ENCODE data around the gene C9orf152.
"Not testable (repeated sequence)": the region's sequence is repeated elsewhere in the genome, so short reads cannot be mapped to it uniquely, and the experiment has no call there.

C9orf152 gene, protein sequence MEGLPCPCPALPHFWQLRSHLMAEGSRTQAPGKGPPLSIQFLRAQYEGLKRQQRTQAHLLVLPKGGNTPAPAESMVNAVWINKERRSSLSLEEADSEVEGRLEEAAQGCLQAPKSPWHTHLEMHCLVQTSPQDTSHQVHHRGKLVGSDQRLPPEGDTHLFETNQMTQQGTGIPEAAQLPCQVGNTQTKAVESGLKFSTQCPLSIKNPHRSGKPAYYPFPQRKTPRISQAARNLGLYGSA

DNA sequence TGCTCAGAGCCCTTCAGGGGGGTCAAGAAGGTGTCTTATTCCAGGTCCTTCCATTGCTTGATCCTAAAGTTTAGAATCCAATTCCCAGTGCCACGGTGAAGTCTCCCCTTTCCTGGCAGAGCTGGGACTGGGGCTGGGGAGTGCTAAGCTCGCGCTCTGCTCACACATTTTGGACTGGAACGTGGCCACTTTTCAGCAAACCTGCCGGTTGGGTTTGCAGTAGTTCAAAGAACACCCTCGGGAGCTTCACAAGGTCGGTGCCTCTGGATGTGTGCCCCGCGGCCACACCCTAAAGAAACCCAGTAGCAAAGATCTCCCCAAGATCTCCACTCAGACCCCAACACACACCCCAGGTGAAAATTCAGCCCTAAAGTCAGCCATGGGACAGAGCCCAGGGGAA lies at the start of gene C9orf152:
C9orf152 (minus strand) TSS at position 129 of the 400 bp plus-strand sequence. CDS start 580 bp downstream, outside the sequence.
- no peak for DNase-seq (ENCODE audit: low read depth)

DNA sequence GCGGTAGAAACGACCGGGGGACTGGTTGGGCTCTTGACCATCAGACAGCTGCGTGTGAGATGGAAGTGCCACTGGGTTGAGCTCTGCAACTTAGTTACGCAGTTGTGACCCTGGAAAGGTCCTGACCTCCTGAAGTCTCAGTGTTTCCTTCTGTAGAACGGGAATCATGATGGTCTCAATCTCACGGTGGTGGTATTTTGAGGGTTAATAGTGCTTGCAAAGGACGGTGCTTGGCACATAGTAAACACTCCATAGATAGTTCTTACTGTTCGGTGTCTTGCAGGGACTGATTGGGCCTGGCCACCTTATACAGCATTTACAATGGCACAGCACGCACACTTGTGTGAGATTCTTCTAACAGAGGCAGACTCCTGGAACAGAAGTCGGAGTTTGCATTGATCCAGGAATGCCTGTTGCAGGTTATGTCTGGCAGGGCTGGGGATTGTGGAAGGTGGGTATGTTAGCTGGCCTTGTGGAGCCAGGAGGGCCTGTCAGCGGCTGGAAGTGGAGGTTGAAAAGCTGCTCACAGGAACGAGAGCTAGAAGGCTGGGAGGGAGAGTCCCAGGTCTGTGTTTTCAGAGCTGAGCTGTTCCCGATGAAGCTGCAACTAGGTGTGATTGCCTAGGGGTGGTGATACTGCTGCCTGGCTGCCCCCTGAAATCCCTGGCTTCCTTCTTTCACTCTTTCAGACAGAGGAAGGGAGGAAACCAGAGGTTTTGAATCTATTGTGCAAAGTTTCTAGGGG lies 49.3 kb upstream of the C9orf152 start:
- peak; percentile 38 for DNase-seq (ENCODE audit: low read depth)

DNA sequence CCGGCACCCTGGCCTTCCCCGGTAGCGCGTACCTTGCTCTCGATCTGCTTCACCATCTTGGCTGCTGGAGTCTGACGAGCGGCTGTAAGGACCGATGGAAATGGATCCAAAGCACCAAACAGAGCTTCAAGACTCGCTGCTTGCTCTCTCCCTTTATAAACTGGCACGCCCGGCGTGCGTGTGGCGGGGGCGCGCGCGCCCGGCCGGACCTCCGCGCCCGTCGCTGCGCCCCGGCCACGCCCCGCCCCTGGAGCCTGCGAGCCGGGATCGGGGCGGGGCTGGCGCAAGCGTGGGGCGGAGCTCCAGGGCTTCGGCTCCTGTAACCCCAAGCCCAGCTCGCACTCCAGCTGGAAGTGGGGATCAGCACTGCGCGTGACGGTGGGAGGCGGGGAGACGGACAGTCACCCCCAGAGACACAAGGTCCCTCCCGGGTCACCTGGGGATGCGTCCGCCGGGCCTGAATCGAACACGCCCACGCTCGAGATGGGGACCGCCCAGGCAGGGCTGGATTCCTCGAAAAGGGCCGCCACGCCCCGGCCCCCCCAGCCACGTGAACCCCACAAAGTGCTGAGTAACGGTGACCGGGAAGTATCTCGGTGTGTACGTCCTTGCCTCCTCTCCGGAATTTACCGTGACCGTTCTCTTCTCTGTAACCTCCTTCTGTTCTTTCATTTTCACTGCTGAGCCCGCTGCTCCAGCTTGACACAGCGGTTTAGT lies 48.6 kb upstream of the C9orf152 start, which contains the start of gene TXN:
TXN (minus strand) TSS at position 128 of the 717 bp plus-strand sequence; CDS start at position 56, 72 bp downstream.
- peak; percentile 94 for DNase-seq (ENCODE audit: low read depth)

DNA sequence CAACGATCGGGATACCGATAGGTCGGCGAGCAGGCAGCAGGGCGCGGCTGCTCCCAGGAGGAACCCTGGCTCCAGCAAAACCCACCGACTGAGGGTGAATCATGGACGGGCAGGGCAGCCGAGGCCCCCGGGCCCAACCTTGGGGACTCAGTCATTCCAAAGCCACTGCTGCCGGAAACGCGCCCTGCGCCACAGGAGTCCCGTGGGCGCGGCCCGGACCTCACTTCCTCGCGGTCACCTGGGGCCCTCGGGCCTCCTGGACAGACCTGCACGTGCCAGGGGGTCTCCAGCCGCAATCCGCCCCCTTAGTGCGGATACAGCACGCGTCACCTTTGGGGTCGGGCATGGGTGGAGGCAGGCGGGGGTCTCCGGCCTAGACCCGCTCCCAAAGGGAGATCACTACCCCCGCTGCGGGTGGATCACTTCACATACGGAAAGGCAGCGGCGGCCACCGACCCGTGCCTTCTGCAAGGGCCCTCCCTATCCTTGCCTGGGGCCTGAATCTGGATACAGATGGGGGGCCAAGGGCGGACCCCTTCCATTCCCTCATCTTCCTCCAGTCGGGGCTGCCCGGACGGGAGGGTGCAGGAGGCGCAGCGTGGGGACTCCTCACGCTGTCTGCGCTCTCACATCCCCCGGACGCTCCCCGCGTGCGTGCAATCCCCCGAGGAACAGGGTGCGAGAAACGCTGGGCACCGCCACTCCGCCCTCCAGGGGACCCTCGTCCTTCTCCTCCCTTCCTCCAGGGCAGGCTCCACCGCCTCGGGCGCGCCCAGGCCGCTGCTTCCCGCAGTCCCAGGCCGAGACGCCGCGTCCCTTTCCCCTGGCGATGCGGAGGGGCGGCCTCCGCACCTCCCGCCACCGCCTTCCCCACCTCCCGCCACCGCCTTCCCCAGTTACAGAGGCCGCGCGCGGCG lies 47.8 kb upstream of the C9orf152 start:
- peak; percentile 53 for DNase-seq (ENCODE audit: low read depth)

DNA sequence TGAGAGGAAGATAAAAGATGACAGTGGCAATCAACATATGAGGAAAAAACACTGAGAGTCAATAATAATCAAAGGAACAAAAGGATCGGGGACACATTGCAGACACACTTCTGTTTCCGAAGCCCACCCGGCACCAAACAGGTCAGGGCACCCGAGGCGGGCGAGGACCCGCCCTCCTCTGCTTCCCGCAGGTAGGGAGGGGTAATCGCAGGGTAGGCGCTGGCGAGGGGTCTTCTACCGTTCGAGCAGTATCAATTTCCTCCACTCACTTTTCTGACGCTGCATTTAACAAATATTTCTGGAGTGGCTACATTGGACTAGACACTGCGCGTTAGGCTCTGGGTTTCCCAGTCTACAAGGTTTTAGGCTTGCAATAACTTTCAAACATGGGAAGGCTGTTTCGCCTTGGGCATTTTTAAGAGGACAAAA lies 47.1 kb upstream of the C9orf152 start:
- no peak for DNase-seq (ENCODE audit: low read depth)

DNA sequence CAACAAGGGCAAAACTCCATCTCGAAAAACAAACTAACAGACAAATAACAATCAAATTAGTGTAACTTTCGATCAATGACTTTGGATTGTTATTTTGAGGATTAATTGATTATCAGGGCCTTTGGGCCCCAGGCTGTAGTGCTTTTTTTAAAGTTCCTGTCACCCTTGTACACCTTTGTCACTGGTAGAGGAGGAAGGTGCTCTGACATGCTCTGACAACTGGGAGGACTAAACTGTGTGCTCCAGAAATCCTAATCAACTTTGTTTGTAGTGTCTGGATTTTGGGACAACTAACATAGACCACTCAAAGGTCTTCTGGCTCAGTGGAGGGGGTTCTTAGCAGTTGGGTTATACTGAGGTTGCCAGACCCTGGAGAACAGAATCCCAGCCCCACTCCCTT lies 46.5 kb upstream of the C9orf152 start:
- DNase-seq (ENCODE audit: low read depth) = no peak

DNA sequence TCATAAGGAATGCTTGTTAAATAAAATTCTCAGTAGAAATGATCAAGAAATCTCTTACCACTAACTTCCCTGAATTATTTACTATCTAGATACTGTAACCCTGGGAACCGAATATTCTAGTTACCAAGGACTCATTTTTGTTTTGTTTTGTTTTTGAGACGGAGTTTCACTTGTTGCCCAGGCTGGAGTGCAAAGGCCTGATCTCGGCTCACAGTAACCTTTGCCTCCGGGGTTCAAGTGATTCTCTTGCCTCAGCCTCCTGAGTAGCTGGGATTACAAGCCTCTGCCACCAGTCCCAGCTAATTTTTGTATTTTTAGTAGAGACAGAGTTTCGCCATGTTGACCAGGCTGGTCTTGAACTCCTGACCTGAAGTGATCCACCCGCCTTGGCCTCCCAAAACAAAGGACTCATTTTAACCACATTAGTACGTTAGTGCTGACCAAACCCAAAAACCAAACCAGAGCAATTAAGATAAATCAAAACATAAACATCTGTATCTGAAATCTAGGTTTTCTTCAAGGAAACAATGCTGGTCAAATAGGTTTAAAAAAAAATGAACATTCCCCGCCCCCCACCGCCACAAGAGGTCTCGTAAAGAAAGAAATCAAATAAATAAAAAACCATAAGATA lies 44.7 kb upstream of the C9orf152 start:
- DNase-seq (ENCODE audit: low read depth) = no peak

DNA sequence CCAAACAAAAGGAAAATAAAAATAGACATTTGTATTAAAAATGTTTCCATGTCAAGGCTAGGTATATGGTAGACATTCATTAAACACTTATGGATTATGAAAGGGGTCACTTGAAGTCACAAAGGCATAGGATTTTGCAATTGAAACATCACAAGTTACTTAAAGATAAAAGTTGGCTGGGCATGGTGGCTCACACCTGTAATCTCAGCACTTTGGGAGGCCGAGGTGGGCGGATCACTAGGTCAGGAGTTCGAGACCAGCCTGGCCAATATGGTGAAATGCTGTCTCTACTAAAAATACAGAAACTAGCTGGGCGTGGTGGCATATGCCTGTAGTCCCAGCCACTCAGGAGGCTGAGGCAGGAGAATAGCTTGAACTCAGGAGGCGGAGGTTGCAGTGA lies 43.8 kb upstream of the C9orf152 start:
- not testable (repeated sequence) for DNase-seq (ENCODE audit: low read depth)

DNA sequence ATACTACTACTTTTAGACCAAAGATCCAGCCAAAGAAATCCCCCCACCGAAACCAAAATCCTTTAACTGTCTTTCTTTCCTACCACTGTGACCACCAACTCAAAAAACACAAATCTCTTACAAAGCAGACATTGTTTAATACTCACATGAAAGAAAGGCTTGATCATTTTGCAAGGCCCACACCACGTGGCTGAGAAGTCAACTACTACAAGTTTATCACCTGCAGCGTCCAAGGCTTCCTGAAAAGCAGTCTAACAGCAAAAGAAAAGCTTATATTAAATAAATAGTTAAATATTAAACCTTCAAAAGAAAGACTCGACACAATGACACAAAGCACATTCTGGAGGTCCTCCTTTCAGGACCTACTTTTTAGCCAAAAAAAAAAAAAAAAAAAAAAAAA lies 43.3 kb upstream of the C9orf152 start:
- DNase-seq (ENCODE audit: low read depth) = no peak

DNA sequence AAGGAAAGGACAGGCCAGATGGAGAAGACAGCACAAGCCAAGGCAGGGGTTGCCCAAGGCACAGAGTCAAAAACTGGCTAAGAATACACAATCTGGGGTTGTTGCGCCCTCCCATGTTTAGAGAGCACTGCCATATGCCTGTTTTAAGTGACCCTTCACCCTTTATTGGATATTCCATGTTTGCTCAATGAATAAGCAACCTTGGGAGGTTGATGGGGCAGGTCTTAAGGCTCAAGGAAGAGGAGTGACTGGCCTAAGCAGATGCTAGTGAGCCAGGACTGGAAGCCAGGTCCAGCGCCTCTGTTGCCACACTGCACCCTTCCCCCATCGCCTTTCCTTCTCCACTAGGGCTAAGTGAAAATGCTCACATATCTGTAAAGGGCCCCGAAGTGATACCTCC lies 41.6 kb upstream of the C9orf152 start:
- DNase-seq (ENCODE audit: low read depth) = no peak

DNA sequence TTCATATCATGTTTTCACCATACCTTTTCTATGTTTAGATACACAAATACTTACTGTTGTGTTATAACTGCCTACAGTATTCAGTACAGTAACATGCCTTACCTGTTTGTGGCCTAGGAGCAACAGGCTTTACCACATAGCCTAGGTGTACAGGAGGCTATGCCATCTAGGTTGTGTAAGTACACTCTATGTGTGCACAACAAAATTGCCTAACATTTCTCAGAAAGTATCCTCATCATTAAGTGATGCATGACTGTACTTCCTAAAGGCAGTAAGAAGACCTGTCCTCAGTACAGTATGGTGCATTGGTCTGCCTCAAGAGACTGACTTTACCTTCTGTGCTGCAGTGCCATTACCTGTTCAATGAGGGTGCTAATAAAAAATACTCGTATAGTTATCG lies 40.4 kb upstream of the C9orf152 start:
- no peak for DNase-seq (ENCODE audit: low read depth)

DNA sequence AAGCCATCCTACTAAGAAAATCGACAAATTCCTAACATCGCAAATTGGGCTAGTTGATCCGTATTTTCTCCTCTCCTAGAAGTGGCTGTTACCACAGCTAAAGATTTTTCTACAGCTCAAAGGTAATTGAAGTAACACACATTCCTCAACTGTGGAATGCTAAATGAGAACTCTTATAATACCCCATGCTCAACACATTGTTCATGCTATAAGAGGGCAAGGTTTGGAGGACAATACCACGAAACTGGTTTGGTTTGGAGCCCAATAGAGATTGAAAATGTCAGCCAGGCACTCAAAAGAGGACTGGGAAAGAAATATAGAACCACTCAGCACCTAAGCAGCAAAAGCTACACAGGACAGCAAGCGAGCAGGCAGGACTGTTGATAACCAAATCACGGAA lies 38.3 kb upstream of the C9orf152 start:
- DNase-seq (ENCODE audit: low read depth) = no peak

DNA sequence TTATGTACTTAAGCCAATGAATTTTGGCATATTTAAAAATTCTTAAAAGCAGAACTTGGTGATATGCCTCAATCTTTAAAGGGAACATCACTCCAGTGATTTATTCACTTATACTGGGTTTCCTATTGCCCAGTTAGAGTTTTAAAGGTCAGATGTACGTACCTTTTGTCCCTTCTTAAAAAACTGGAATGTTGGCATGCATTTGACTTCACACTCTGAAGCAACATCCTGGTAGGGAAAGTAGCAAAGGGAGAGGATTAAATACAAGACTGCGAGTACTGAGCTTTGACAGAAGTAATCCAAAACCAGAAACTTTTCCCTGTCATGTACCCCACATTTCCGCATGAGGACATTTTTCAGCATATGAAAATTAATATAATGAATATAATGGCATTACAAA lies 36.7 kb upstream of the C9orf152 start:
- DNase-seq (ENCODE audit: low read depth) = no peak

DNA sequence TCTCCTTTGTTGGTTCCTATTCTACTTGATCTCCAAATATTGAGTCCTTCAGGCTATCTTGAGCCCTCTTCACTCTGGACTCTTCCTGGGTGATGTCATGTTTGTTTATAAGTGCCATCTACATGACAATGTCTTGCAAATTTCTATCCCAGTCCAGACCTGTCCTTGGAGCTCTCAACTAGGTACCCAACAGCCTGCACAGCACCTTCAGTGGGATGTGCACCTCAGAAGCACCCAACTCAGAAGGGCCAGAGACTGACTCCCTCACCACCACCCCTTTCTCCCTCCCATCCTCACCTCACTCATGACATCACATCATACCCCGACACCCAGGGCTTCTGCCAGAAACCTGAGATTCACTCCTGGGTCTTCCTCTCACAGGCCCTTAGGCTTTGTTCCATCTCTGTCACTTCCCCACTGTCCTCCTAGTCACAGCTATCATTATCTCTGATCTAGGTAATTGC lies 33.9 kb upstream of the C9orf152 start:
- no peak for DNase-seq (ENCODE audit: low read depth)

DNA sequence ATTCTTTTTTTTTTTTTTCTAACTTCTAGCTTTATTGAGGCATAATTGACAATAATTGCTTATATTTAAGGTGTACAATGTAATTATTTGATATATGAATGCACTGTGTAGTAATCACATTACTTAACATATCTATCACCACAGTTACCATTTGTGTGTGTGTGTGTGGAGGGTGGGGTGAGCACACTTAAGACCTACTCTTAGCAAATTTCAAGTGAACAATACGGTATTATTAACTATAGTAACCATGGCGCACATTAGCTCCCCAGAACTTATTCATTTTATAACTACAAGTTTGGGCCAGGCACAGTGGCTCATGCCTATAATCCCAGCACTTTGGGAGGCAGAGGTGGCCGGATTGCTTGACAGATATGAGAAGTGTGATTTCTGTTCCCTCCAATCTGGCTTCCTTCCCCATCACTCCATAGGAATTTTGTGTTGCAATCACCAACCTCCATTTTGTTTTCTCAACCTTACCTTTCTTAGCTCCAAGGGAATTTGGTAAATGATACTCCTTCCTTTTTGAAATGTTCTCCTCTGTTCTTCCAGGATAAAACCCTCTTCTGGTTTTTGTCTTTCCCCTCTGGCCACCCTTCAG lies 33.4 kb upstream of the C9orf152 start:
- DNase-seq (ENCODE audit: low read depth) = peak; percentile 35

DNA sequence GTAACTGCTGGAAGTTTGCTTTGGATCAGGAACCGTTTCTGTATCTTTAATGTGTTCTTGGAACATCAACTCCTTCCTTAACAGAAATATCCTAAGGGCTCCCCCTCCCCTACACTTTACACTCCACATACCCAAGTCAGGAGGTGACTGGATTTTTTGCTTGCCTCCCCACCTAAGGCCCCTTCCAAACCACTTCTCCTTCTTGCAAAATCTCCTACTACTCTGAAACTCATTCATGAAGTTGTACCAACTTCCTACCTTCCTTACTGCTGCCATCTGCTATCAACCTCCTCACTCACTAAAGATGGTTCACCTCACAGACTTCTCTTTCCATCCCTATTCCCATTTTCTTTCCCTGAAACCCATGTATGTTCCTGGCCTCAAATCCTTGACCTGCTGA lies 32.2 kb upstream of the C9orf152 start:
- no peak for DNase-seq (ENCODE audit: low read depth)

DNA sequence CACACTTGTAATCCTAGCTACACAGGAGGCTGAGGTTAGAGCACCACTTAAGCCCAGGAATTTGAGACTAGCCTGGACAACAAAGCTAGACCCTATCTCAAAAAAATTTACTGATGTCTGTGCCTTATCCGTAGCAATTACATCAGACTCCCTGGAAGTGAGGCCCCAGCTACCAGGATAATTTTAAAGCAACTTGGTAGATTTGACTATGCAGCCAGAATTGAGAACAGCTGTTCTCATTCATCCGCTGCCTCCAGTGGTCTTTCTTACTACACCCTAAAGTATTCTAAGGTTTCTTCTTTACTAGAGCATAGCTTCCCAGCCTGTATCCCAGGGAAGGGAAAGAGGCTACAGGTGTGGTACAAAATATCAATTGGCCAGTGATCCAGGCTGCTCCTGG lies 20.4 kb upstream of the C9orf152 start:
- no peak for DNase-seq (ENCODE audit: low read depth)

DNA sequence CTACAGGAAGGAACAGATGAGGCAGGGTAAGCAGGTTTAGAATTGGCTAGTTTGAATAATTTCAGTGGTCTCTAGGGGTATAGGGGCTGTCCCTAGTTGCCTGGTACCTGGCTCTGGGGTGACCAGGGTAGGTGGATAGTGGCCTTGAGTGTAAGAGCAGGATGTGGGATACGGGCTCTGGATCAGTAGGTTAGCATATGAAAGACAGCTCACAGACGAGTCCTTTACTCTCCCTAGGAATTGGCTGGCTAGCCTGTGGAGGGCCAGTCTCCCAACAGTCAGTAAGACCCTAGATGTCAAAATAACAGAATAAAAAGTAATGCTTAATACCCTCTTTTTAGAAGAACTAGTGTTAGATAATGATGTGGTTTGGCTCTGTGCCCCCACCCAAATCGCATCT lies 16.6 kb upstream of the C9orf152 start:
- DNase-seq (ENCODE audit: low read depth) = no peak

DNA sequence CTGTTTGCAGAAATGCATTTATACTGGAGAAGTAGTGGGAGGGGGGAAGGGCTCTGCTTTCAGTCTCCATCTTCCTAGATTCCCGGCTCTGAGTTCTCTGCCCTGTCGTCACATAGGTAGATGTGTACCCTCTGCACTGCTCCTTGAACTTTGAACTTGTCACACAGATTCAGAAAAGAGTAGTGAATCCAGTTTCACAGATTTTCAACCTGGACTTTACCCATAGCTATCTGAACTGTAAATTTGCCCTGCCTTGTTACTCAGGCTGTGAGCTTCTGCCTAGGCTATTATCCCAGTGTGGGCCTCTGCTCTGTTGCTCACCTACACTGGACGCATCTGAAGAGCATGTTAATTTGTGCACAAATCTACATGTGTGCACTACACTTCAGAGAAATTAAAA lies 12.8 kb upstream of the C9orf152 start:
- no peak for DNase-seq (ENCODE audit: low read depth)

DNA sequence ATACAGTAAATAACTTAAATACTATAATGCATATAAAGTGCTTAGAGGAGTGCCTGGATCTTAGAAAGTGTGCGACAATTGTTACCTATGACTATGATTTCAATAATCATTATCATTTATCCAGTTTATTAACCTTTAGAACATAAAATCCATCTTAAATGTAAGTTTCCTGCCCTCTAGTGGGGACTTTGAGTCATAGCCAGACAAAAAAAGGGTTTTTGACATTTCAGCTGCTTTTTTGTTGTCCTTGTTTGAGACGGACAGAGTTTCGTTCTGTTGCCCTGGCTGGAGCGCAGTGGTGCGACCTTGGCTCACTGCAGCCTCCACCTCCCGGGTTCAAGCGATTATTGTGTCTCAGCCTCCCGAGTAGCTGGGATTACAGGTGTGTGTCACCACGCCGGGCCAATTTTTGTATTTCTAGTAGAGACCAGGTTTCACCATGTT lies 9.7 kb upstream of the C9orf152 start:
- peak; percentile 53 for DNase-seq (ENCODE audit: low read depth)
